ENCODE measurements around the gene NMRK2.
"Not testable (repeated sequence)": the region's sequence is repeated elsewhere in the genome, so short reads cannot be mapped to it uniquely, and the experiment has no call there.

Gene NMRK2

DNA sequence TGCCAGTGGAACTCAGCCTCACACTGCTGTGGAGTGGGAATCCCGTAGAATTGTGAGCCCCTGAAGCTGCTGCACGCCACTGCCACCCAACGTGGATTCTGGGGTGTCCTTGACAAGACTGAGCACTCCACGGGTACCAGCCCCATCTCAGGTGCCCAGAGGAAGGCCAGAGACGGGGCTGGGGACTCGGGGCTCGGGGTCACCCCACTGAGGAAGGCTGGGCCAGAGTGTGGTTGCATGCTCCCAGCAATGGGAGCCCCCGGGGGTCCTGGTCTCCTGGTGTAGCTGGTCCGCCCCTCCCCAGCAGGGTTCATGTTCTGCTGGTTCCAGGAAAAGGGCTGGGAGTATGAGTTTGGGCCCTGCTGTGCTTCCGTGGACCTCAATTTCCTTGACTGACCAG is 22.8 kb downstream of the NMRK2 start:
- no peak overlapping the region for H3K27ac ChIP-seq (ENCODE audit: low read length)
- no peak overlapping the region for H3K4me3 ChIP-seq (ENCODE audit: low read length)
- H3K9me3 ChIP-seq (ENCODE audit: control insufficient read depth, low read depth, low read length), result no peaks in the 10 kb centered on the region
- no peak overlapping the region for H3K9ac ChIP-seq (ENCODE audit: low read length)
- H3K36me3 ChIP-seq (ENCODE audit: control insufficient read depth, low read depth, low read length), result peaks cover 28% of the 10 kb centered on the region
- H3K27me3 ChIP-seq (ENCODE audit: control insufficient read depth, insufficient read depth, low read length), result no peaks in the 10 kb centered on the region
- no peaks in the 10 kb centered on the region for H3K4me1 ChIP-seq (ENCODE audit: control insufficient read depth, low read depth, low read length)

DNA sequence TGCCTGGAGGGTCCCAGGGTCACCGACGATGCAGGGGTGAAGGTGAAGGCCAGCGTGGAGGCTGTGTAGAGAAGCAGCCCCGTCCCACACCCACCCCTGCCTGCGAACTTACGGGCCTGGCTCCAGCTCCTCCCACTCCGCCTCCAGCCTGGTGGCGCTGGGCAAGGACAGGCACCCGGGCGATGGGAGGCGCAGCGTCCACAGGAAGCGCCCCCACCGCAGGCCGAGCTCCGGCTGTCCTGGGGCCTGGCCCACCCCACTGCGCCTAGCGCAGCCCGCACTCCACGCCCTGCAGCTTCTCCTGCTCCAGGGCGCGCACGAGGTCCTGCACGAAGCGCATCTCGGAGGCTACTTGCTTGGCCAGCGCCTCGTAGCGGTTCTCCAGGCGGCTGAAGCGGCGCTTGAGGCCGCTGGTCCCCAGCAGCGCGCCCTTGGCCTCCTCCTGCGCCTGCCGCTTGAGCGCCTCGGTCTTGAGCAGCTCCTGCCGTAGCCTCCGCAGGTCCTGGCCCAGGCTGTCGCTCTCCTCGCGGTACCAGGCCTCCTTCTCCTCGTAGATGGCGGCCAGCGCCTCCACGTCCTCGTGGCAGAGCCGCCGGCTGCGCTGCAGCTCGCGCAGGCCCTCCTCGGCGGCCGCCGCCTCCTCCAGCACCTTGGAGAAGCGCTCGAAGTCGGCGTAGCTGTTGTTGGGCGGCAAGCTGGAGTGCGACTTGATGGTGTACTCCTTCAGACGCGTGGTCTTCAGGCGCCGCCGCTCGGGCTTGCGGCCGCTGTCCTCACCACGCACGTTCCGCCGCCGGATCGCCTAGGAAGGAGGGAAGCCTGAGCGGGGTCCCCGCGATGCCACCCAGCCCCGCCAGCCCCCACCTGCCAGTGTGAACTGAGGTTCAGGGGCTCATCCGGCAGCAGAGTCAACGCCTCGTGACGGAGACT is 26.2 kb downstream of the NMRK2 start:
- Histone ChIP-seq H3K4me1 (ENCODE audit: control insufficient read depth, low read depth, low read length) (no peaks in the 10 kb centered on the region), H3K36me3 (ENCODE audit: control insufficient read depth, low read depth, low read length) (peaks cover 55% of the 10 kb centered on the region)

DNA sequence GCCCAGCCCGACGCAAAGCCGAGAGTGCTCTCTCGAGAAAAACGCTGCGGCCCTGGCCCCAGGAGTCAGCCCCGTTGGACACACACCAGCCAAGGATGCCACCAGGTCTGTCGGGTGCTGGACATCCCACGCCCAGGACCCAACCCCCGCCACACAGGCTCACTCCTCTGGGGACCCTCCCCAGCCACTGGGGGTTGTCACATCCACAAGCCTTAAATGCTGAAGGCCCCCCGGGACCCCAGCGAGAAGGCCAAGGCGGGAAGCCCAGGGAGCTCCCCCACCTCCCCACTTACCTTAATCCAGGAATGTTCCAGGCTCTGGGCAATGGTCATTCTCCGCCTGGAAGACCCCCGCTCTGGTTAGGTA is 26.9 kb downstream of the NMRK2 start:
- Histone ChIP-seq H3K9ac (ENCODE audit: low read length) (no peak overlapping the region), H3K4me1 (ENCODE audit: control insufficient read depth, low read depth, low read length) (no peaks in the 10 kb centered on the region), H3K9me3 (ENCODE audit: control insufficient read depth, low read depth, low read length) (no peaks in the 10 kb centered on the region), H3K36me3 (ENCODE audit: control insufficient read depth, low read depth, low read length) (peaks cover 59% of the 10 kb centered on the region), H3K4me3 (ENCODE audit: low read length) (no peak overlapping the region), H3K27me3 (ENCODE audit: control insufficient read depth, insufficient read depth, low read length) (no peaks in the 10 kb centered on the region), H3K27ac (ENCODE audit: low read length) (no peak overlapping the region)

More for the DNA sequence above, 26.2 kb downstream of the NMRK2 start:
- no peak overlapping the region for H3K4me3 ChIP-seq (ENCODE audit: low read length)
- no peaks in the 10 kb centered on the region for H3K9me3 ChIP-seq (ENCODE audit: control insufficient read depth, low read depth, low read length)
- no peaks in the 10 kb centered on the region for H3K27me3 ChIP-seq (ENCODE audit: control insufficient read depth, insufficient read depth, low read length)
- H3K9ac ChIP-seq (ENCODE audit: low read length), result no peak overlapping the region
- no peak overlapping the region for H3K27ac ChIP-seq (ENCODE audit: low read length)

DNA sequence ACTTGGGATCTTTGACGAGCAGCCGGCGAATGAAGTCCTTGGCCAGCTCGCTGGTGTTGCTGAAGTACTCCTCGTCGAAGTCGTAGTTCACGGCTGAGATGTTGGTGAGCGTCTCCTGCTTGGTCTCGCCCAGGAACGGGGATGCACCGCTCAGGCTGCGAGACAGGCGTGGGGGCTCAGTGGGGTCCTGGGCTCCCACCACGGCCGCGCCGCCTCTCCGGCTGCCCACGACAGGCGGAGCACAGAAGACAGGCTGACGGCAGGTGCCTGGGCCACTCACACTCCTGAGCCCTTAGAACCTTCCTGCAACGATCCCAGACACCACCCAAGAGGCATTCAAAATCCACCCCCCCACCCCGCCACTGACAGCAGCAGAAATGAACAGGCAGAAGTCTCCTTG is 28.1 kb downstream of the NMRK2 start:
- Histone ChIP-seq H3K9me3 (ENCODE audit: control insufficient read depth, low read depth, low read length) (no peaks in the 10 kb centered on the region), H3K36me3 (ENCODE audit: control insufficient read depth, low read depth, low read length) (peaks cover 68% of the 10 kb centered on the region), H3K9ac (ENCODE audit: low read length) (no peak overlapping the region), H3K4me3 (ENCODE audit: low read length) (no peak overlapping the region), H3K27me3 (ENCODE audit: control insufficient read depth, insufficient read depth, low read length) (no peaks in the 10 kb centered on the region), H3K27ac (ENCODE audit: low read length) (no peak overlapping the region), H3K4me1 (ENCODE audit: control insufficient read depth, low read depth, low read length) (no peaks in the 10 kb centered on the region)

DNA sequence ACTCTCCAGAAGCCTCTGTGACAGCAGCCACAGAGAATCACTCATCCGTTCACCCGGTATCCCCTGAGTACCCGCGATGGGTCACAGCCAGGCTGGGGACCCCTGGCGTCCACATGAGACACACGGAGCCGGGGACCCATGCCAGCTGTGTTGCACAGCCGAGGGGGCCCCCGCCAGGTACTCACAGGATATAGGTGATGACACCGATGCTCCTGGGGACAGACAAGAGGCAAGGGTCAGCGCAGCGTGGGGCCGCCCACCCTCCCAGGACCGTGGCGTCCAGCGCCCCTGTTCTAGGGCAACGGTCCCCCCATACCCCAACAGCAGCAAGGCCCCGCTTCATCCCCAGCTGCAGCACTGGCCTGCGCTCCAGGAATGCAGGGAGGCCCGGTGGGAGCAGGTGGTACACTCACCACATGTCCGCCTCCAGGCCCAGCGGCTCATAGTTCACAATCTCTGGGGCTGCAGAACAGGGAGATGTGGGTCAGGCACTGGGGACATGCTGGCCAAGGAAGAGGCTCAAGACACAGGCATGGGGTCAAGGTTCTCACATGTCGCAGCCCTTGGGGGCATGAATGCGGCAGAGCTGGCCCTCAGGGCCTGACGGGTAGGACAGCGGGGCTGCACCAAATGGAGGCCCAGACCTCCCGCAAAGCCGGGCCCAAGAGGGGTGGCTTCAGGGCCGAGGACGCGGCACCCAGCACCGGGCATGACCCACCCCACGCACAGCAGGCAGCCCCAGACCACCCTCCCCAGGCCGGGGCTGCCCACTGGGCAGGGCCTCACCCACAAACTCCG is 30.8 kb downstream of the NMRK2 start:
- Histone ChIP-seq H3K36me3 (ENCODE audit: control insufficient read depth, low read depth, low read length) (peaks cover 69% of the 10 kb centered on the region), H3K9ac (ENCODE audit: low read length) (no peak overlapping the region), H3K4me3 (ENCODE audit: low read length) (no peak overlapping the region), H3K27me3 (ENCODE audit: control insufficient read depth, insufficient read depth, low read length) (no peaks in the 10 kb centered on the region), H3K27ac (ENCODE audit: low read length) (no peak overlapping the region), H3K9me3 (ENCODE audit: control insufficient read depth, low read depth, low read length) (no peaks in the 10 kb centered on the region), H3K4me1 (ENCODE audit: control insufficient read depth, low read depth, low read length) (peaks cover 10% of the 10 kb centered on the region)

DNA sequence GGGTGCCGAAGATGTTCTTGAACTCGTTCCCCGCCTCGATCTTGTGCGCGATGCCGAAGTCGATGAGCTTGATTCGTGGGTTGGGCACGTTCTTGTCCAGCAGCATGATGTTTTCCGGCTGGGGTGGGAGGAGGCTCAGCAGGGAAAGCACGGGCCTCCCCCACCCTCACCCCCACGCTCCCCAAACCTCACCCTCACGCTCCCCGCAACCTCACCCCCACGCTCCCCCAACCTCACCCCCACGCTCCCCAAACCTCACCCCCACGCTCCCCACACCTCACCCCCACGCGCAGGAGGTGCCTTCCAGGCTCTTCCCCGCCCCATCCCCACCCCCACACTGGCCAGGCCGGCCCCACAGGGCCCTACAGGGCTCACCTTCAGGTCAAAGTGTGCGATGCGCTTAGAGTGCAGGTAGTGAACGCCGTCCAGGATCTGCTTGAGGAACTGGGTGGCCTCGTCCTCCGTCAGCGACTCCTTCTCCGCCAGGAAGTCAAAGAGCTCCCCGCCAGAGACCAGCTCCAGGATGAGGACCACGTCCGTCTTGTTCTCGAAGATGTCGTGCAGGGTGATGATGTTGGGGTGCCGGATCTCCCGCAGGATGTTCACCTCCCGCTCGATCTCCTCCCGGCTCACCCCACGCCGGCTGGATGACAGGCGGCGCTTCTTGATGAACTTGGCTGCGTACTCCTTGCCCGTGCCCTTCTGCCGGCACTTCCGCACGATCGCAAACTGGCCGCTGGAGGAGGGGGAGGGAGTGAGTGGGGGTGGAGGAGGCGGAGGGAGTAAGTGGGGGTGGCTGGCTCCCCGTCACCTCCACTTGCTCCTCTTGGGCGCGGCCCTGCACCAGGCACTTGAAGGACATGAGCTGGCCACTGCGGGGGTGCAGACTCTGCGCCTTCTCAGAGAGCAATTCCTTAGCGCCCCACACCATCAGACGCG is 31.7 kb downstream of the NMRK2 start:
- Histone ChIP-seq H3K27ac (ENCODE audit: low read length) (no peak overlapping the region), H3K36me3 (ENCODE audit: control insufficient read depth, low read depth, low read length) (peaks cover 62% of the 10 kb centered on the region)

DNA sequence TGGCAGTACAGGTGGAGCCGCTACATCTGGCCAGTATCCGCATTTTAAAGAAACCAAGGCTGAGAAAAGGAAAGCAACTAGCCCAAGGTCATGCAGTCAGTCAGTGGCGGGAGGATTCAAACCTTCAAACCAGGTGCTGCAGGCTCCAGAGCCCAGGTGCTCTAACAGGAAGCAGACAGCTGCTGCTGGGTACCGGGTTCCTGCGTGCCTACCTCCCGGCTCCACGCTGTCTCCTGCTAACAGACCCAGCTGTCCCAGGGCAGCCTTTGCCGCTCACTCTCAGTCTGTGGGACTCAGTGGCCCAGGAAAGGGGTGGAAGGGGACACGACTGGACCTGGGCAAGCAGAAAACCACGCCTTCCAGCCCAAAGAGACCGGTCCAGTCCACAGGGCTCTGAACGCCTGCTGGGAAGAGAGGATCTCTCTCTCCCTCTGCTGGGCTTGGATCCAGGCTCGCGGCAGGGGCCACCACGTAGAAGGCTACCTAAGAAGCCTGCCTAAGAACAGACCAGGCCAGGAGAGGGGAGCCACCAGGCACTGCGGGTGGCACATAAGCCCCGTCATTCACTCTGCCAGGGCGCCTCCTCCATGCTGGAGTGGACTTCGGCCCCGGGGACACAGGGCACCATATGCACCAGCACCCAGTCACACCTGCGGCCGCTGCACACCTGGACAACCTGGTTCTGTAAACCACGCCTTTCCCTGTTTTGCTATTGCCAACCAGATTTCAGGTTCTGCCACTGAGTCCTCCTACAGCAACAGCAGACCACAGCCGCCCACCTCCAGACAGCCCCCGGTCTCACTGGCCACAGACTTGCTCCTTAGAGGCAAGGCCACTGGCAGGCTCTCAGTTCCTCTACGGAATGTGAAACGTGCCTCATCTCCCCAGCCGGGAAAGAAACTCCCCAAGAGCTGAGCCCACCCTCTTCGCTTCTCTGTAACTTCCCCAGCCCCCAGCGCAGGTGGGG is 33.5 kb downstream of the NMRK2 start:
- H3K4me3 ChIP-seq (ENCODE audit: low read length), result no peak overlapping the region
- H3K9me3 ChIP-seq (ENCODE audit: control insufficient read depth, low read depth, low read length), result no peaks in the 10 kb centered on the region
- no peak overlapping the region for H3K27ac ChIP-seq (ENCODE audit: low read length)
- no peak overlapping the region for H3K9ac ChIP-seq (ENCODE audit: low read length)
- peaks cover 46% of the 10 kb centered on the region for H3K36me3 ChIP-seq (ENCODE audit: control insufficient read depth, low read depth, low read length)
- H3K27me3 ChIP-seq (ENCODE audit: control insufficient read depth, insufficient read depth, low read length), result no peaks in the 10 kb centered on the region
- peaks cover 22% of the 10 kb centered on the region for H3K4me1 ChIP-seq (ENCODE audit: control insufficient read depth, low read depth, low read length)

More for the DNA sequence above, 31.7 kb downstream of the NMRK2 start:
- Histone ChIP-seq H3K4me3 (ENCODE audit: low read length) (no peak overlapping the region), H3K27me3 (ENCODE audit: control insufficient read depth, insufficient read depth, low read length) (no peaks in the 10 kb centered on the region), H3K9me3 (ENCODE audit: control insufficient read depth, low read depth, low read length) (no peaks in the 10 kb centered on the region), H3K9ac (ENCODE audit: low read length) (no peak overlapping the region), H3K4me1 (ENCODE audit: control insufficient read depth, low read depth, low read length) (peaks cover 16% of the 10 kb centered on the region)

DNA sequence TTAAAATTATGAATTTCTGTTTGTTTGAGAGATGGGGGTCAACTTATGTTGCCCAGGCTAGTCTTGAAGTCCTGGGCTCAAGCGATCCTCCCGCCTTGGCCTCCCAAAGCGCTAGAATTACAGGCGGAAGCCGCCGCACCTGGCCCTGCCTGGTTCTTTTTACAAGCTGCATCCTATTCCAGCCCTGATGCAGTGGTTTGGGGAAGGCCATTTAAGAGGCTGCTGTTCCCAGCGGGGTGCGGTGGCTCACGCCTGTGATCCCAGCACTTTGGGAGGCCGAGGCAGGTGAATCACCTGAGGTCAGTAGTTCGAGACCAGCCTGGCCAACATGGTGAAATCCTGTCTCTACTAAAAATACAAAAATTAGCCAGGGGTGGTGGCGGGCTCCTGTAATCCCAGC is 35.1 kb downstream of the NMRK2 start:
- H3K4me1 ChIP-seq (ENCODE audit: control insufficient read depth, low read depth, low read length), result peaks cover 22% of the 10 kb centered on the region
- H3K27me3 ChIP-seq (ENCODE audit: control insufficient read depth, insufficient read depth, low read length); H3K9me3 ChIP-seq (ENCODE audit: control insufficient read depth, low read depth, low read length): not testable (repeated sequence)
- peak overlapping the region; percentile 86 for H3K27ac ChIP-seq (ENCODE audit: low read length)
- peaks cover 37% of the 10 kb centered on the region for H3K36me3 ChIP-seq (ENCODE audit: control insufficient read depth, low read depth, low read length)
- peak overlapping the region; percentile 88 for H3K9ac ChIP-seq (ENCODE audit: low read length)
- H3K4me3 ChIP-seq (ENCODE audit: low read length), result peak overlapping the region; percentile 38

DNA sequence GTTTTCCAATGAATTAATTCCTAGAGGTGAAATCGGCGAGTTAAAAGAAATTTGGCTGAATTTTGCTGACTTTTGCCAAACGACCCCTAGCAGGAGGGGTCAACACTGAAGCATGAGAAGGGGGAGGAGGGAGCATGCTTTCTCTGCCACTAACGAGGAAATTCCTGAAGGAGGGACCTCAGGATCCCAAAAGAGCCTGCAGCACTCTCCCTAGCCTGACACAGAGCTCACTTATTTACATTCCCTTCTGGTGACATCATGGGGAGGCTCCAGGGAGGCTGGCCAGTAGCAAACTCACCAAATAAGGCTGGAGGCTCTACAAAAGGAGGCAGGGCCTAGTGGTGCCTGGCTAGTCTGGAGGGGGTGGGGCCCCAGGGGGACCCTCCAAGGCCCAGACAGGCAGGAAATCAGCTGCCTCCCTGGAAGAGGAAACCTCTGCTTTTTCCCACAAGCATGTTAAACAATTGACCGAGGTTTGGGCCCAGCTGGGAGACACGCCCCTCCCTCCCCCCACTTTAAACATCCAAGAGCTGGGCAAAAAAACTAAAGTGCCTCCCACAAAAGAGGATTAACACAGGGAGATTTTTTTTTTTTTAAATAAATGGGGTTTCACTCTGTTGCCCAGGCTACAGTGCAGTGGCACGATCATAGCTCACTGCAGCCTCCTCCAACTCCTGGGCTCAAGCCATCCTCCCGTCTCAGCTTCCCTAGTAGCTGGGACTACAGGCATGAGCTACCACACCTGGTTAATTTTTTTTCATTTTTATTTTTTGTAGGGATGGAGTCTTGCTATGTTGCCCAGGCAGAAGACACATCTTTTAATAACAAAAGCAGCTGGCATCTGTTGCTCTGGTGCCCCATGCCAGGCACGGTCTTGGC is 35.9 kb downstream of the NMRK2 start:
- Histone ChIP-seq H3K9me3 (ENCODE audit: control insufficient read depth, low read depth, low read length) (no peaks in the 10 kb centered on the region), H3K9ac (ENCODE audit: low read length) (peak overlapping the region; percentile 88), H3K36me3 (ENCODE audit: control insufficient read depth, low read depth, low read length) (peaks cover 31% of the 10 kb centered on the region), H3K27ac (ENCODE audit: low read length) (peak overlapping the region; percentile 86), H3K4me1 (ENCODE audit: control insufficient read depth, low read depth, low read length) (peaks cover 22% of the 10 kb centered on the region), H3K4me3 (ENCODE audit: low read length) (peak overlapping the region; percentile 89), H3K27me3 (ENCODE audit: control insufficient read depth, insufficient read depth, low read length) (no peaks in the 10 kb centered on the region)
